A673 (cell line): ENCODE measurements around the gene GULP1. TPM values are rescaled to one million over a fixed set of nuclear protein-coding genes. Genes with fewer than 3 reads are reported as not detected.

Experiments used
- BruUV-seq: library from RNA; stranded (reverse); fragments of 400-500 nt; replicated peaks from 2 replicates; lab custom pipeline; 2021; lab: Mats Ljungman, UMichigan
- CTCF ChIA-PET: fragments of 300-600 bp; sonication (Branson Sonifier 250); formaldehyde crosslinking; loops from one replicate; lab custom pipeline; 2022; ENCODE audit warnings: antibody characterized with exemption; lab: Charles Lee
- POLR2A ChIA-PET: fragments of 300-600 bp; sonication (Branson Sonifier 250); formaldehyde crosslinking; loops from one replicate; lab custom pipeline; 2022; ENCODE audit warnings: antibody characterized with exemption; ENCODE audit not compliant: low non-redundant PET; lab: Charles Lee
- DNase-seq: peaks from one replicate; pipeline ENCODE4 v3.0.0-alpha.2; 2015; ENCODE audit warnings: low spot score
- H3K27ac ChIP-seq: fragments of 200-600 bp; sonication (generic); 2 replicates; pipeline ENCODE4 v1.5.1; 2016; ENCODE audit warnings: mixed run types, low read depth, mild to moderate bottlenecking, mixed read lengths, antibody characterized with exemption, low read length; ENCODE audit not compliant: poor library complexity, severe bottlenecking
- H3K27me3 ChIP-seq: fragments of 200-600 bp; sonication (generic); replicated peaks from 2 replicates; pipeline ENCODE4 v1.6.1; 2017; ENCODE audit warnings: mixed run types, low read depth, mild to moderate bottlenecking, mixed read lengths, antibody characterized with exemption, low read length; ENCODE audit not compliant: insufficient read depth, poor library complexity
- H3K36me3 ChIP-seq: fragments of 200-600 bp; sonication (generic); 2 replicates; pipeline ENCODE4 v1.6.1; 2016; ENCODE audit warnings: mixed run types, mild to moderate bottlenecking, mixed read lengths, antibody characterized with exemption, low read length; ENCODE audit not compliant: insufficient read depth, poor library complexity, severe bottlenecking
- H3K4me1 ChIP-seq: fragments of 200-600 bp; sonication (generic); 2 replicates; pipeline ENCODE4 v1.6.1; 2017; ENCODE audit warnings: mixed run types, mild to moderate bottlenecking, mixed read lengths, antibody characterized with exemption, low read length; ENCODE audit not compliant: insufficient read depth, poor library complexity, severe bottlenecking
- H3K4me3 ChIP-seq: fragments of 200-600 bp; sonication (generic); 2 replicates; pipeline ENCODE4 v1.5.1; 2016; ENCODE audit warnings: low read depth, mixed run types, mild to moderate bottlenecking, mixed read lengths, low read length; ENCODE audit not compliant: poor library complexity, severe bottlenecking
- H3K9me3 ChIP-seq: fragments of 200-600 bp; sonication (generic); 2 replicates; pipeline ENCODE4 v1.6.1; 2016; ENCODE audit warnings: mixed run types, low read depth, mild to moderate bottlenecking, mixed read lengths, antibody characterized with exemption, low read length; ENCODE audit not compliant: poor library complexity, severe bottlenecking
- EZH2 ChIP-seq: fragments of 200-600 bp; sonication (generic); IDR thresholded peaks from 2 replicates; pipeline ENCODE4 v1.6.1; 2017; ENCODE audit warnings: borderline replicate concordance, low read depth, mild to moderate bottlenecking, mixed read lengths, antibody characterized with exemption, low read length; ENCODE audit not compliant: poor library complexity, severe bottlenecking
- intact Hi-C: fragments of 100-400 bp; cut with micrococcal nuclease; formaldehyde crosslinking; loops from one replicate; pipeline ENCODE4 v1.10.0; 2022; ENCODE audit not compliant: unreplicated experiment
- total RNA-seq: library from RNA; stranded (reverse); gene quantifications from 2 replicates; pipeline ENCODE4 v1.2.3, GENCODE V29; 2021
- TF ChIP-seq, protein P1 (sequence below): fragments of 300-800, 200-600 bp; sonication (generic); conservative IDR thresholded peaks from 2 replicates; pipeline ENCODE4 v1.5.1; 2017; ENCODE audit warnings: low read depth, mild to moderate bottlenecking, antibody characterized with exemption, low read length, moderate library complexity, mixed read lengths

Gene GULP1
- total RNA-seq, 1 experiment from 2014 or later, result 7.2 TPM

- intact Hi-C loops, result loop anchor here (10.0 kb wide), 1 partner anchor 645 kb away; the partner anchor contains the start of gene COL5A2
- no TSS peak for BruUV-seq
- no peak for DNase-seq
These were observed 238.0 kb downstream of the GULP1 start for GRCh38 chr2:188529710-188530109.

DNA sequence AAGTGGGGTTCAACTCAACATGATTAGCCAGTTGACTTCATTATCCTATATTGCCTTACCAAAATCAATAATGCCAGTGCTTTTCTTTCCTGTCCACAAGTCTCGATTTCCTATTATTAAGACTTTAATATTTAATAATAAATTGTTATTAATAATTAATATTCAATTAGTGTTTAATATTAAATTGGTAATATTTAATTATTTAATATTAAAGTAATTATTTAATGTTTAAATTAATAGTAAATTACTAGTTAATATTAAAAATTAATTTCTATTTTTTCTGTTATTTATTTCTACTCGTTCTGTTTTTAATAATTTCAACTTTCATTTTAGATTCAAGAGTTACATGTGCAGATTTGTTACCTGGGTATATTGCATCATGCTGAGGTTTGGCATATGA lies 243.2 kb downstream of the GULP1 start:
- CTCF ChIA-PET, result no interaction called here
- no TSS peak for BruUV-seq
- POLR2A ChIA-PET, result no interaction called here

More at GRCh38 chr2:188529710-188530109, 238.0 kb downstream of the GULP1 start:
- Histone ChIP-seq H3K4me3 (no peak overlapping the region), H3K36me3 (no peaks in the 10 kb centered on the region), H3K27me3 (no peaks in the 10 kb centered on the region), H3K4me1 (peaks cover 9% of the 10 kb centered on the region), H3K9me3 (peaks cover 7% of the 10 kb centered on the region), H3K27ac (no peak overlapping the region)
- ChIA-PET CTCF (no interaction called here), POLR2A (no interaction called here)
- TF ChIP-seq, protein P1, sequence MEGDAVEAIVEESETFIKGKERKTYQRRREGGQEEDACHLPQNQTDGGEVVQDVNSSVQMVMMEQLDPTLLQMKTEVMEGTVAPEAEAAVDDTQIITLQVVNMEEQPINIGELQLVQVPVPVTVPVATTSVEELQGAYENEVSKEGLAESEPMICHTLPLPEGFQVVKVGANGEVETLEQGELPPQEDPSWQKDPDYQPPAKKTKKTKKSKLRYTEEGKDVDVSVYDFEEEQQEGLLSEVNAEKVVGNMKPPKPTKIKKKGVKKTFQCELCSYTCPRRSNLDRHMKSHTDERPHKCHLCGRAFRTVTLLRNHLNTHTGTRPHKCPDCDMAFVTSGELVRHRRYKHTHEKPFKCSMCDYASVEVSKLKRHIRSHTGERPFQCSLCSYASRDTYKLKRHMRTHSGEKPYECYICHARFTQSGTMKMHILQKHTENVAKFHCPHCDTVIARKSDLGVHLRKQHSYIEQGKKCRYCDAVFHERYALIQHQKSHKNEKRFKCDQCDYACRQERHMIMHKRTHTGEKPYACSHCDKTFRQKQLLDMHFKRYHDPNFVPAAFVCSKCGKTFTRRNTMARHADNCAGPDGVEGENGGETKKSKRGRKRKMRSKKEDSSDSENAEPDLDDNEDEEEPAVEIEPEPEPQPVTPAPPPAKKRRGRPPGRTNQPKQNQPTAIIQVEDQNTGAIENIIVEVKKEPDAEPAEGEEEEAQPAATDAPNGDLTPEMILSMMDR, result no peak
- TF ChIP-seq EZH2, result no peak

GRCh38 chr2:188551671-188552070 lies 260.0 kb downstream of the GULP1 start:
- TF ChIP-seq EZH2, result no peak
- TF ChIP-seq, protein P1, result no peak
- H3K4me3 ChIP-seq, result no peak overlapping the region
- POLR2A ChIA-PET, result no interaction called here
- H3K27me3 ChIP-seq, result no peaks in the 10 kb centered on the region
- DNase-seq, result no peak
- H3K4me1 ChIP-seq, result no peaks in the 10 kb centered on the region
- CTCF ChIA-PET, result no interaction called here
- H3K36me3 ChIP-seq, result no peaks in the 10 kb centered on the region
- H3K27ac ChIP-seq, result no peak overlapping the region
- H3K9me3 ChIP-seq, result no peaks in the 10 kb centered on the region
- BruUV-seq, result no TSS peak
- intact Hi-C loops, result no loop called here

More for the DNA sequence above, 243.2 kb downstream of the GULP1 start:
- Histone ChIP-seq H3K27me3 (no peaks in the 10 kb centered on the region), H3K9me3 (peaks cover 1% of the 10 kb centered on the region), H3K4me3 (no peak overlapping the region), H3K36me3 (no peaks in the 10 kb centered on the region), H3K4me1 (no peaks in the 10 kb centered on the region), H3K27ac (no peak overlapping the region)
- intact Hi-C loops, result no loop called here
- no peak for DNase-seq
- TF ChIP-seq, protein P1, result no peak
- TF ChIP-seq EZH2, result no peak
